ENCODE results near the gene DNAJB8.

Gene DNAJB8

DNA sequence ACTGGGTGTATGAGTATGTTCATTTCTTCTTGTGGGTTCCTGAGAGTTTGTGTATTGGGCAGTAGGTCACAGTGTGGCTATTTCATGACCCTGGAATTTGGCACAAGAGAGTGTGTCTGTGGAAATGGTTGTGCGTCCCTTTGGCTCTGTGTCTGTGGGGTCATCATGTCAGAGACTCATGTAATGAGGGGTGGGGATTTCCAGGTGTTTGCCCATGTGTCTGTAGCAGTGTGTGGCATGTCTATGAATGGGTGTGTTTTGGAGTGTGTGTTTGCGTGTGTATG lies 27.6 kb upstream of the DNAJB8 start:
- no peak for DNase-seq (ENCODE audit: low read depth in 2 of 2)

- no peak for DNase-seq (ENCODE audit: low read depth in 2 of 2)
These were observed 27.1 kb upstream of the DNAJB8 start for GRCh38 chr3:128493570-128494366.

DNA sequence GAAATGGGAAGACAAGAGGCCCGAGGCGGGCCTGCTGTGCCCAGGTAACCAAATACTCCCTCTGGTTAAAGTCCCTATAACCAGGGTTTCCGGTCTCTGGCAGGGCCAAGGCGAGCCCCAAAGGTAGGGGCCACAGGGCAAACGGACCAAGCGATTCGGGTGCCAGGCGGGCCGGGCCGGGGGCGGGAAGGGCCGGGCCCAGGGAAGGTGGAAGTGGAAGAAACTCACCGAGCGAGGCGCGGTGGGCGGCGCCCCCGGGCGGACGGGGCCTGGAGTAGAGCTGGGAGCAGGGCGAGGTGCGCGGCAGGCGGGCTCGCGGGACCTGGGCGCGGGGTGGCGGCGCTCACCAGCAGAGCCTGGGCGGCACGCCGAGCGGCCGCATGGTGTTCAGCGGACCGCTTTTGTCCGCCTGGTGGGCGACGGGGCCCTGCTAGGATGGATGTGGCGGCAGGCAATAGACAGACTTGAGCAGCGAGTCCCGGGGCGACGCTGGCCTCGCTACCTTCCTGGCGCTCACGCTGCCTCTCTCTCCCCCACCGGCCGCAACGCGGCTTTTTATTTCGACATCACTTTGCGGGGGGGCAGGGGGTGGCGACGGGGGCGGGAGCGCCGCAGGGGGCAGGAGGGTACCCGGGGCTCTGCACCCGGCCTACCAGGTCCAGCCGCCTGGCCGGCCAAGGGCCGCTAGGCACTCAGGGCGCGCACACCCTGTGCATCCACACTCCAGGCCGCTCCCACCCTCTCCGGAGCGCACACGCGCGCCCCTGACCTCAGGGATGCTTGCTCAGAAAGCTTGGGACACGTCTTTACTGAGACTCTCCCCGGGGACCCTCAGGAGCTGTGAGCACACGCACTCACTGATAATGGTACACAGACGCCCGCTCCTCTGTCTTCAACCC lies 26.2 kb upstream of the DNAJB8 start, which contains the start of gene GATA2:
Gene GATA2, minus strand, starts transcription at position 531 of the 899 bp plus-strand sequence. CDS start 6,170 bp downstream, outside the sequence.
- DNase-seq (ENCODE audit: low read depth in 2 of 2): peak in 1 of 2 donors; percentile 31

DNA sequence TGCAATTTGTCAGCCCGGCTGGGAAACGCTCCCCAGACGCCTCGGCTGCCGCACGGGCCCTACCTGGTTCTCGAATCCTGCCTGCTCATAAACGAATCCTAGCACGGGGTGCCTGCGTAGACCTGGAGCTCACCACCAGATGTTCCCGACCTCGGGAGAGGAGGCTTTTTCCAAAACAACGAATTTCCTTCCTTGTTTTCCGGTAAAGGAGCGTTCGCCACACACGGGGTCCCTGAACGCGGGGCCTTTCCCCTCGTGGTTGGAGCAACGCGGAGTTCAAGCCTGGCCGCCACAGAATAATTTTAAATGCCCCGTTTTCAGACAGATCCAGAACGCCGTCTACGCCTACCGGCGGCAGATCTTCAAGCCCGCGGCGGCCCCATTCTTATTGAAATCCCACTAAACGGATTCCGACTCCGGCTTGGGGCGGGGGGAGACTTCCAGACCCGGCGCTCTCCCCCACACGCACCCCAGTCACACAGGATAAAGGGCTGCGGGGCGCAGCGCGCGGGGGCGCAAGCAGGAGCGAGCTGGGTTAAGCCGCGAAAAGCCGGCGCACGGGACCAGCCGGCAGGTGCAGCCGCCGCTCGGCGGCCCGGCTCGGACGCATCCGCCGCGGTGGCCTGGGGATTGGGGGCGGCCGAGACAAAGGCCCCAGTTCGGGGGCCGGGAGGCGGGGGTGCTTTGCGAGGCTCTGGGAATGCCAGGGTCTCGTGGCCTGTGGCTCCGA lies 25.4 kb upstream of the DNAJB8 start:
- DNase-seq (ENCODE audit: low read depth in 2 of 2): no peak

- DNase-seq (ENCODE audit: low read depth in 2 of 2): no peak
These were observed 24.9 kb upstream of the DNAJB8 start for GRCh38 chr3:128491691-128491940.

- DNase-seq (ENCODE audit: low read depth in 2 of 2): no peak
These were observed 24.4 kb upstream of the DNAJB8 start for GRCh38 chr3:128490915-128491690.

DNA sequence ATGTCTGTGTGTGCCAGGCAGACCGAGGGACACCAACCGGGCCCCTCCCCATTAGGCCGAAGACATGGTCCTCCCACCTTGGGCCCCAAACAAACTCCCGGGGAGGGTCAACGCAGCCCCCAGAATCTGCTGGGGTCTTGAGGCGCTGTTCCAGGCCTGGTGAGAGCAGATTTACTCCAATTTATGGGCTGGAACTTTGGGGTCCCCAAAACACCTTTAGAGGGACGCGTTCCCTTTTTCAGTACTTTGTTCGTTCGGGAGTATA lies 23.9 kb upstream of the DNAJB8 start:
- DNase-seq (ENCODE audit: low read depth in 2 of 2): no peak

DNA sequence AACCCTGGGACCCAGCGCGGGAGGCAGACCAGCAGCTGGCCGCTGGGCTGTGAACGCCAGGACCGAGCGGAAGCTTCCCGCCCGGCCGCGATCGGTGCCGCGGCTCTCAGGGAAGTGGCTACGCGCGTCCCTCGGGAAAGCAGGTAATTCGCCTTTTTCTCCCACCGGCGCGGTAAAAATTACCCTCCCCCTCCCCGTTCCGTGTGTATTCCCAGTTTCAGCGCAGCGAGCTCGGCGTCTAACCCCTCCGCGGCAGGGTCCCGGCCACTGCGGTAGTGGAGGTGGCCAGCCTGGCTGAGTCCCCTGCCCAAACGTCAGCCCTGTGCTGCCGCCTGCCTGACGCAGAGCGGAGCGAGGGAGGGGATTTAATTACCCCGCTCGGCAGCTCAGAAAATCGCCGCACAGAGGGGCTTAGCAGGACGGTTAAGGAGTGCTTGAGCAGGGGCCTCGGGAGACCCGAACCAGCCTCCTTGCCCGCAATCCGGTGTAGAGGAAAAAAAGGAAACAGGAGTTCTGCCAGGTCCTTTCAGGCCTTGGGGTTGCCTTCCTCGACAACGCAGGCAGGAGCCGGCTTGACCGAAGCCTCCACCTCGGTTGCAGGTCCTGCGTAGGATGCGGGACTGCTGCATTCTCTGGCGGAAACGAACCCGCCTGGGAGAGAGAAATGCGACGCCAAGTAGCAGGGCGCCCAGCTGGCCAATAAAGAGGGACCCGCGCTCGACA lies 23.4 kb upstream of the DNAJB8 start:
- no peak for DNase-seq (ENCODE audit: low read depth in 2 of 2)

- DNase-seq (ENCODE audit: low read depth in 2 of 2): no peak
These were observed 22.9 kb upstream of the DNAJB8 start for GRCh38 chr3:128489674-128489926.

DNA sequence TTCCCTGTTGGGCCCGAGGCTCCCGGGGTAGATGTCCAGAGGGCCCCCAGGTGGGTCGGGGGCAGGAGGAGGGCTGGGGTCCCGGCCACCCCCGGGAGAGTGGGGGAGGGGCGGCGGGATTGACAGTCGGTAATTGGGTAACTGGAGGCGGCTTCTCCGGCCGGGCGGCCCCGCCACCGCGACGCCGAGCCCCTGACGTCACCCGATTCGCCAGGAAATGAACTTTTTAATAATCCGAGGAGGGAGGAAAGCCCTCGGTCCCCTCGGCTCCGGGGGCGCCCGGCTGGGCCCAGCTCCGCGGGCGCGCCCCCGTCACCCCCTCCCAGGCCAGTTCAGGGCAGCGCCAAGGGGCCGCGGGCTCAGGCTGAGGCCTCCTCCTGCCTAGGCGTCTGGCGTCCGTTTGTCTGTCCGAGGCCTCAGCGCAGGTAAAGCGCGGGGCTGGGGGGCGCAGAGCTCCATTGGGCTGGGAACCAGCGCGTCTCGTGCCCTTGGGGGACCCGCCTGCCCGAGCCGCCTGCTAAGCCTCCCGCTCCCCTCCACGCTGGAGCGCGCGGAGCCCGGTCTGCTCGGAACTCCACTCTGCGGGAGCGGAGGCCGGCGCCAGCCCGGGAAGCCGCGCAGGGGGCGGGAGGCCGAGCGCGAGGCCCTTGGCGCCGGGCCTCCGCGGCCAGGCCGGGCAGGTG lies 22.4 kb upstream of the DNAJB8 start:
- DNase-seq (ENCODE audit: low read depth in 2 of 2): no peak

DNA sequence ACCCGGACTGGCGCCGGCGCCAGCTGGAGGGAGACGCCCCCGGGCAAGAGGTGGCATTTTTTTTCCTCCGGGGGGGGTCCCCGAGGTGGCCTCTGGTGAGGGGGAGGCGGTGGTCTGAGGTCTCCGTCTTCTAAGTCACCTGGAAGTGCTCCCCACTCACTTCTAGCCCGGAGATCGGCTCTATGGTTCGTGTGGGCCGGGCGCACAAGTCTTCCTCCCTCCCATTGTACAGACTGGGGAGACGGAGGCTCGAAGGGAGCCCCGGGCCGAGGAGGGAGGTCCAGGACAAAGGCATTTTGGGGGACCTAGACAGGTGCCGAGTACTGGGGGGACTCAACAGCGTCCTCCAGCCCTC lies 21.9 kb upstream of the DNAJB8 start:
- no peak for DNase-seq (ENCODE audit: low read depth in 2 of 2)

DNA sequence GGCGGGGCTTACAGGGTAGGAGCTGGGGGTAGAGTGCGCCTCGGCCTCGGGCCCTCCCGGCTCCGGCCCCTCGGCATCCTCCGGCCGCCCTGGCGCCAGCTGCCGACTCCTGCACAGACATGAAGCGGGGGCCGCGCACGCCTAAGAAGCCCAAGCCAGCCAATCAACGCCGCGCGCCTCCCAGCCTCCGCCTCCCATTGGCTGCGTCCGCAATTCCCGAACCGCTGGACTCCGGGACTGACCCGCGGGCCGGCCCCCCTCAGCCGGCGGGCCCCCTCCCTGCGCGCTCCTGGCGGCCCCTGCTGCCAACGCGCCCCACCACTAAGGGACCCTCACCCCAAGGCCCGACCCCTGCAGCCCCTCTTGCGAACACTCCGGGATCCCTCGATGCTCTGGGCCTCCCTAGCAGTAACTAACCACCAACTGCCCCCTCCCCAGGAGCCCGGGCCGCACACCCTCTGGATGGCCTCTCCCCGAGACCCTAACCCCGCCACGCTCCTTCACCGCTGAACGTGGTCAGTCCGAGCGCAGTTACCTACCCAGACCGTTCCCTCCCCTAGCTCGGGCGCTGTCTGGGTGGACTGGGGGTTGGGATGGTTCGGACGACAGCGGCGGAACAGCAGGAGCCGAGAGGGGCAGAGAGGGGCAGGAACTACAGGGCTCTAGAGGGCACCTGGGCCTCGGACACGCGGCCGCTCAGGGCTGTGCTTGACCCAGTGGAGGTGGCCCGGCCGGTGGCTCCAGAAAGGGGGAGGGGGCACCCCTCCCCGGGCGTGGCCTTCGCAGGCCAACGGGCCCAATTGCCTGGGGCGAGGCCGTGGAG lies 21.3 kb upstream of the DNAJB8 start:
- no peak for DNase-seq (ENCODE audit: low read depth in 2 of 2)

GRCh38 chr3:128487538-128487812 lies 20.8 kb upstream of the DNAJB8 start:
- DNase-seq (ENCODE audit: low read depth in 2 of 2): no peak

DNA sequence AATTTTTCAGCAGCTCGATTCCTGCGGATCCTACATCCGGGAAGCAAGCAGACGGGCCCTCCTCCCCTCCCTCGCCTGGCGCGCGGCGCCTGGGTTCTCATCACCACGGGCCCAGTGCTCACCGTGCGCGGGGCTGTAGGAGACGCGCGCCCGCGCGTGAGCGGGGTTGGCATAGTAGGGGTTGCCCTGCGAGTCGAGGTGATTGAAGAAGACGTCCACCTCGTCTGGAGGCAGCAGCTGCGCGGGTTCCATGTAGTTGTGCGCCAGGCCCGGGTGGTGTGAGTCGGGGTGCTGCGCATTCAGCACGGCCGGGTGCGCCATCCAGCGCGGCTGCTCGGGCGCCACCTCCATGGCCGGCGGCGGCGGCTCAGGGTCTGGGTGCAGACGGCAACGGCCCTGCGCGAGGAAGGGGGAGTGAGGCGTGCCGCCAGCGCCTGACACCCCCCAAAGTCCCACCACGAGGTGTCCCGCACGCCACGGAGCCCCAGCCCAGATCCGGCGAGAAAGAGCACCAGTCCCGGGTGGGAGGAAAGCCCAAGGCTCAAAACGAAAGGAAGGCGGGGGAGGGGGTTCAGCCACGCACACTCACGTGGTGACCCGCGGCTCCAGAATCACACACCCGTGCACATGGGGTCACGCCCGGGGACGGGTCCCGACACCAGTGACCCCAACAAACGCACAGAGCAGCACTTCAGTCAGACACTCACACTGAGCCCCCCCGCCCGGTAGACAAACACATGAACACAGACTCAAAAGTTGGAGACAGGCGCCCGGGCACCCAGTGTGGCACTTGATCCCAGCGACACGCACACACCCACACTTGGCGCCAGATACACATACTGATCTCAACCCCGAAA lies 20.2 kb upstream of the DNAJB8 start:
- DNase-seq (ENCODE audit: low read depth in 2 of 2): no peak

DNA sequence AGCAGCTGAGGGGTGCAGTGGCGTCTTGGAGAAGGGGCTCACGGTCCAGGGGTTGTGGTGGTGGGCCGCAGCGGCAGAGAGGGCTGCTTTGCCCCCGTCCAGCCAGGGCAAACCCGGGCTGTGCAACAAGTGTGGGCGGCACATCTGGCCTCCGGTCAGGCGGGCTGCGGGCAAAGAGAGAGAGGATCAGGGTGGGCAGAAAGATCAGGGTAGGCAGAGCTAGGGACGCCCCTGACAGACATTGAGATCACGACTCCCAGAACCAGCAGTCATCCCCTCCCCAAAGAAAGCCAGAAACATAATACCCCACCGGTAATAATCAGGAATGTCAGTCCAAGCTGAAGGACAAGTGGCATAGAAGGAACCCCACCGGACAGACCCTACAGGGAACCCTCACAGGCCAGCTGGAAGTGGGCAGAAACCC lies 19.5 kb upstream of the DNAJB8 start:
- DNase-seq (ENCODE audit: low read depth in 2 of 2): no peak

- DNase-seq (ENCODE audit: low read depth in 2 of 2): no peak
These were observed 18.9 kb upstream of the DNAJB8 start for GRCh38 chr3:128485282-128486204.

DNA sequence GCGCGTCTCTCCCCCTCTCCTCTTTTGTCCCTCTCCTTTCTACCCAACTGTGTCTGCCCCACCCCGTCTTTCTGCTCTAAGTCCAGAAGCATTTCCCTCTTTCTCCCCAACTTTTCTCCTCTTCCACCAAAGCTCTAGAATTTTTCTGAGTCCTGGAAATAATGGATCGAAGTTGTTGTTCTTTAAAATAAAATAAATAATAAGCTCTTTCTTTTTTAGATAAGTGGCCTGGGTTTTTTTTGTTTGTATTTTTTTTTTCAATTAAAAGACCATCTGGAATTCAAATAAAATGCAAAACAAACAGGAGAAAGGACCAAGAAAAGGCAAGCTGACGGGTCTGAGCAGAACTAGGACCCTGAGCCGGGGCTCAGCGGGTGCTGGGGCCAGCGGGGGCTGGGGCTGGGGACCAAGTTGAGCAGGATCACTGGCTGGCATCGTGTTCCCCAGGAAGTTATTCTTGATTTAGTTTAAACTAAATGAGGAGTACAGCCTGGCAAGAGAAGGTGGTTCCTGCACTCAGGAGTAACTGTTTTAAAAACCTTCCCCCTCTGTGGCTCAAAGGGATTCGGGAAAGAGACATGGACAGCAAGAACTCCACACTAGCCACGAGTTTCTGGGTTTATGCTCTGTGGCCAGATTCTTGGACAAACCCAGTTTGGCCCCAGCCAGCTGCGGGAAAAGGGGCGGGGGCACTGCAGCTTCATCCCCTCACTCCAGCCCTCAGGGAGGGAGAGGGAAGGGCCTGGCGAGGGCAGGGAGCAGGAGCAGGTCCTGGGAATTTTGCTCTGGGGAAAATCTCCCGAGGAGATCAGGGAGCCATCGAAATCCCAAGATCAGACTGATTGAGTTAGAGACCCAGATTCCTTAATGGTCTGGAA lies 18.0 kb upstream of the DNAJB8 start:
- no peak for DNase-seq (ENCODE audit: low read depth in 2 of 2)

Measured in stimulated activated CD8-positive, alpha-beta memory T cell treated with anti-CD3 and anti-CD28 coated beads, Interleukin-15, amount 100 ng/mL, for 48 hours (primary cell).